Measurements from ENCODE around the gene SERPING1.

SERPING1 gene

GRCh38 chr11:57568330-57568766, 29.1 kb upstream of the SERPING1 start:
- in situ Hi-C loops (cut with MboI; ENCODE audit: low sequenced_read_pairs, unreplicated experiment): loop anchor here (5.0 kb wide), 1 partner anchor 74 kb away; no protein-coding TSS in a partner anchor
- TF ChIP-seq, protein P1, sequence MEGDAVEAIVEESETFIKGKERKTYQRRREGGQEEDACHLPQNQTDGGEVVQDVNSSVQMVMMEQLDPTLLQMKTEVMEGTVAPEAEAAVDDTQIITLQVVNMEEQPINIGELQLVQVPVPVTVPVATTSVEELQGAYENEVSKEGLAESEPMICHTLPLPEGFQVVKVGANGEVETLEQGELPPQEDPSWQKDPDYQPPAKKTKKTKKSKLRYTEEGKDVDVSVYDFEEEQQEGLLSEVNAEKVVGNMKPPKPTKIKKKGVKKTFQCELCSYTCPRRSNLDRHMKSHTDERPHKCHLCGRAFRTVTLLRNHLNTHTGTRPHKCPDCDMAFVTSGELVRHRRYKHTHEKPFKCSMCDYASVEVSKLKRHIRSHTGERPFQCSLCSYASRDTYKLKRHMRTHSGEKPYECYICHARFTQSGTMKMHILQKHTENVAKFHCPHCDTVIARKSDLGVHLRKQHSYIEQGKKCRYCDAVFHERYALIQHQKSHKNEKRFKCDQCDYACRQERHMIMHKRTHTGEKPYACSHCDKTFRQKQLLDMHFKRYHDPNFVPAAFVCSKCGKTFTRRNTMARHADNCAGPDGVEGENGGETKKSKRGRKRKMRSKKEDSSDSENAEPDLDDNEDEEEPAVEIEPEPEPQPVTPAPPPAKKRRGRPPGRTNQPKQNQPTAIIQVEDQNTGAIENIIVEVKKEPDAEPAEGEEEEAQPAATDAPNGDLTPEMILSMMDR (IDR thresholded peaks at IDR 0.05; ENCODE audit: borderline replicate concordance, control extremely low read depth, extremely low read depth, insufficient read depth, missing control alignments): peak; percentile 95
- no peak for DNase-seq (ENCODE audit: low spot score)

DNA sequence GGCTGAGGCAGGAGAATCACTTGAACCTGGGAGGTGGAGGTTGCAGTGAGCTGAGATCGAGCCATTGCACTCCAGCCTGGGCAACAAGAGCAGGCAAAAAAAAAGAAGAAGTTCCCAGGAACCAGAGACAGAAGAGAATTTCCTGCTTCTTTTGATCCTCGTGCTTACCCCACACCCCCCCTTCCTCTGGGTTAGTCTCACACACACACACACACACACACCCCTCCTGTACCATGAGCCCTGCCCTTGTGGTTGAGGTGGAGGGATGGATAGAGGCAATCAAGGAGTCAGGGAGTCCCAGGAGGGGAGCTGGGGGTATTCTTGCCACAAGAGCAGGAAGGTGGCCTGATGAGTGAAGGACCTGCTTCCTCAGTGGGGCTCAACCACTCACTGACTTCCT, 25.9 kb upstream of the SERPING1 start:
- DNase-seq (ENCODE audit: low spot score): no peak
- in situ Hi-C loops (cut with MboI; ENCODE audit: low sequenced_read_pairs, unreplicated experiment): no loop called here
- TF ChIP-seq, protein P1 (IDR thresholded peaks at IDR 0.05; ENCODE audit: borderline replicate concordance, control extremely low read depth, extremely low read depth, insufficient read depth, missing control alignments): no peak

- in situ Hi-C loops (cut with MboI; ENCODE audit: low sequenced_read_pairs, unreplicated experiment): no loop called here
- no peak for DNase-seq (ENCODE audit: low spot score)
- TF ChIP-seq, protein P1 (IDR thresholded peaks at IDR 0.05; ENCODE audit: borderline replicate concordance, control extremely low read depth, extremely low read depth, insufficient read depth, missing control alignments): no peak
These were observed 23.4 kb upstream of the SERPING1 start for GRCh38 chr11:57574061-57574460.

GRCh38 chr11:57584341-57584740, 13.1 kb upstream of the SERPING1 start:
- DNase-seq (ENCODE audit: low spot score): no peak
- in situ Hi-C loops (cut with MboI; ENCODE audit: low sequenced_read_pairs, unreplicated experiment): no loop called here
- TF ChIP-seq, protein P1 (IDR thresholded peaks at IDR 0.05; ENCODE audit: borderline replicate concordance, control extremely low read depth, extremely low read depth, insufficient read depth, missing control alignments): no peak

DNA sequence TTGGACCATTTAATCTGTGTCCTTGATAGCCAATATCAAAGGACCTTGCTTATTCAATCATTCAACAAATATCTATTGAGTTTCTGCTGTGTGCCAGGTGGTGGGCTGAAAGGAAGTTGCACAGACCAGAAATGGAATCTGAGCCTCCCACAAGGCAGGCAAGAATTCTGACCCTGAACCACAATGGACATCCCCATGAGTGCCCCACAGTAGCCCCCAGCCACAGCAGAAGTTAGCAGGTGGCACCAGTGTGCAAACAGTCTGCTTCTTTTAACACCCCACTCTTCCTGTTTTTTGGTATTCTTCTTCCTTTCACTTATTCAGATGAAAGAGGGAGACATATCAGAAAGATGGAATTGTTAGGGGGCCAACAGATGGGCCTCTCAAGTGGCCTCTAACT, 12.2 kb upstream of the SERPING1 start:
- in situ Hi-C loops (cut with MboI; ENCODE audit: low sequenced_read_pairs, unreplicated experiment): no loop called here
- DNase-seq (ENCODE audit: low spot score): no peak
- TF ChIP-seq, protein P1 (IDR thresholded peaks at IDR 0.05; ENCODE audit: borderline replicate concordance, control extremely low read depth, extremely low read depth, insufficient read depth, missing control alignments): no peak

GRCh38 chr11:57586711-57587245, 10.7 kb upstream of the SERPING1 start:
- DNase-seq (ENCODE audit: low spot score): no peak
- TF ChIP-seq, protein P1 (IDR thresholded peaks at IDR 0.05; ENCODE audit: borderline replicate concordance, control extremely low read depth, extremely low read depth, insufficient read depth, missing control alignments): no peak
- in situ Hi-C loops (cut with MboI; ENCODE audit: low sequenced_read_pairs, unreplicated experiment): no loop called here

Data from GM13976 (cell line).